Fibroblast of skin of right quadriceps (primary cell): ENCODE data around the gene GRIK4.

Source experiments
- DNase-seq: peaks from one replicate; pipeline ENCODE4 v3.0.0-alpha.2; 2013

Gene GRIK4

DNA sequence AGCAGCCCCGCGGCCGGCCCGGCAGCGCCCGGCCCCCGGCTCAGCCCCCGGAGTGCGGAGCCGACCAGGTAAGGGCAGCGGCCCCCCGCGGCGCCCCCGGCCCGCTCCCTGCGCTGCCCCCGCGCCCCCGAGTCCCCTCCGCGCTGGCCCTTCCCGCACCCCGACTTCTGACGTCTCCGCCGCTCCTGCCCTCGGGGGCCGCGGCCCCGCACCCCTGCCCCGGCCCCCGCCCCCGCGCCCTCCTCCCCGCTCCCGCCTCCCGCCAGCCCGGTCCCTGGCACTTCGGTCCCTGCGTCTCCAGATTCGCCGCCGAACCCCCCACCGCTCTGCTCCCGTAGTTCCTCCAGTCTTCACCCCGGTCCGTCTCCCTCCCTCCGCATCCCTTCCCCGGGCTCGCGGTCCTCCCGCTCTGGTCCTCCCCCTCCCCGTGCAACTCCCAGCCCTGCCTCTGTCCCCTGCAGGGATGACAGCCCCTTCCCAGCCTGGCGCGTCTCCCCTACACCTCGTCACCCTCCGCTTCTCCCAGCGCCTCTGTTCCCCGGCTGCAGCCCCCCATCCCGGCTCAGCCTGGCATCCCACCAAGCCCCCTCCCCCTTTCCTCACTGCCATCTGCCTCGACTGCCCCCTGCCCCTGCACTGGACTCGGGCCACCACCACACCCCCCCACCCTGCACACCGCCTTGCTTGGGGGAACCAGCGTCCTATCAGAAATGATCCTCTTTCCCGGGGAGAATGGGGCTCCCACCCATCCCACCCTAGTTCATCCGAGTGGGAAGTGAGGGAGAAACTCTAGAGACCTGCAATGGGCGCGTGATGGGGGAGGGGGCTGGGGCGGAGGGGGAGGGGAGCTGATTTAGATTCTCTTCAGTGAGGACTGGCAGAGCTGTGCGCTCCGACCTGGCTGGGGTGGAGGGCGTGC lies 531 bp downstream of the GRIK4 start:
- no peak for DNase-seq

DNA sequence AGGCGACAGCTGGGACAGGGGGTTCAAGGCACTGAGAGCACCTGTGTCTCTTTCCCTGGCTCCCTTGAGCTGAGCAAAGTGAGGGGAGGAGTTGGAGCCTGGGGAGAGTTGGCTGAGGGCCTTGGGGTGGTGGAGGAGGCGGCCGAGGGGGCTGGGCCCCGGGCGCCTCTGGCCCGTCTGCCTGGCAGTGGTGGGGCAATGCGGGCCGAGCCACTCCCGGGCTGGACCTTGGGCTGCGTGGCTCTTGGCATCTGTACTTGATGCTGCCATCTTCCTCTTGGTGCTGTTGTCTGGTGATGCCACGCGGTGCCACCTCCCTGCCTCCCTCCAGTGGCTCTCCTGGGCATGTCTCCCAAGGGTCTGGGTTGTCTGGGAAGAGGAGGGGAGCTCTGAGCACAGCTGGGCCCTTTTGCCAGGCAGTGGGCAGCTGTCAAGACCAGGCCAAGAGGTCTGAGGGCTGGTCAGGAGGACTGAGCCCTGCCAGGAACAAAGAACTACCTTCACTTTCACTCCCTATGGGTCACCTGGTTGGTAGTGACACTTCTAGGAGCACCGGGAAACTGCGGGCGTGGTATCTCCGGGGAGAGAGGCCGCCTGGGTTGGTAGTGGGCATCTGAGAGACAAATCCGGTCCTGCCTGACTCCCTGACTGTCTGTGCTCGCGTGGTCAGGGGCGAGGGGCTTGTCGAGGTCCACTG lies 1.3 kb downstream of the GRIK4 start:
- no peak for DNase-seq

DNA sequence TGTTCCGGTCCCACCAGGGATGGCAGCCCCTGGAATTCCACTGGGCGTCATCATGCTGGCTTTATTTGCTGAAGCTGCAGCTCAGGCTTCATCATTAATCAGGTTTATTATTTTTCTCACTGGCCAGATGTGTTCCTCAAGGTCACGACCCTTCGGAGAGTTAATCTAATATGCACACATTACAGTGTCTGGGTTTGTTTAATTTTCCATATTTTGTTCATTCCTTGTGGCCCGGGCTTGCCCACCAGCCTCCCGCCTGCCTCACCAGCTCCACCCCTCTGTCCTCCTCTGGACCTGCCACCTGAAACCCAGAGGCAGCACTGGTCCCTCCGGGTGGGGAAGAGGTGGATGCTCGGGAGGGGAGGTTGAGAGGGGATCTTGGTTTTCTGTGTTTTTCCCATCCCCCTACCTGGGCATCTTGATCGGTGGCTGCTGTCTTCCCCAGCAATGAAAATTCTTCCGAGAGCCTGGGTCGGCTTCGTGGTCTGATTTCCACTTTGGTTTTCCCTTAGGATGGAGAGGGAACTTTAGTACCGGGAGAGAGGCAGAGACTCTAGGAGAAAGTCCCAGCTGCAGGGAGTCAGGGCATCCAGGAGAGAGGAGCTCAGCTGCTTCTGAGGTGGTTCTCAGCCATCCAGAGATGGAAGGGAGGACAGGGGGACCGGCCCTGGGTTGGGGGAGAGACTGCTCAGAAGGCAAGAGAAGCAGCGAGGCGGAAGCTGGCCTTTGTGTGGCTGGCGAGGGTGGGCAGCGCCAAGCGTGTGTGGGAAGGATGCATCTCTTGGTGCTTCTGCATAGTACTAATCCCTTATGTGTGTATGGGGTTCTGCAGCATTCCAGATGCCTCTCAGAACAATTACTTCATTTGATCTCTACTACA lies 2.1 kb downstream of the GRIK4 start:
- no peak for DNase-seq

DNA sequence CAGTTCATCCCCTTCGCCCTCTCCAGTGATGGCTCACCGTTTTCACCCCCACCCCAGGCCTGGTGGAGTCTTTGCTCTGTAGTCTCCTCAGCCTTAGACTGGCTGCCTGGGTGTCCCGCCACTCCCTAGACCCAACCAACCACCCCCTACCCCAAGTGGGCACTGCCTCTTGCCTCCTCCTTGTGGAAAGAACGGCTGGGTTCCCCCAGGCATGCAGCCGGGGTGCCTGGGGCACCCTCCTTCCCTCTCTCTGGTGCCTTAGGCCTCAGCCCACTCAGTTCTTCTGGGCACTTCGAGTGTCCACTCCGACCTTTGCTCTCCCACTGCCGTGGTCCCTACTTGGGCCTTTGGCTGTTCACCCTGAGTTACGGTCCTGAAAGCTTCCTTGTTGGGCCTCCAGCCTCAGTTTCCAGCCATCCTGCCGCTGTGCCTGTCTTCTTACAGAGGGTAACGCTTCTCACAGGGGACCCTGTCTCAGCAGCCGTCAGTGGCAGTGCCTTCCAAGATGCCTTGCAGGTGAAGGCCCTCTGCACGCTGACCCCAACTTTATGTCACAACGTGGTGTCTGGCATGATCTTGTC lies 3.1 kb downstream of the GRIK4 start:
- no peak for DNase-seq

DNA sequence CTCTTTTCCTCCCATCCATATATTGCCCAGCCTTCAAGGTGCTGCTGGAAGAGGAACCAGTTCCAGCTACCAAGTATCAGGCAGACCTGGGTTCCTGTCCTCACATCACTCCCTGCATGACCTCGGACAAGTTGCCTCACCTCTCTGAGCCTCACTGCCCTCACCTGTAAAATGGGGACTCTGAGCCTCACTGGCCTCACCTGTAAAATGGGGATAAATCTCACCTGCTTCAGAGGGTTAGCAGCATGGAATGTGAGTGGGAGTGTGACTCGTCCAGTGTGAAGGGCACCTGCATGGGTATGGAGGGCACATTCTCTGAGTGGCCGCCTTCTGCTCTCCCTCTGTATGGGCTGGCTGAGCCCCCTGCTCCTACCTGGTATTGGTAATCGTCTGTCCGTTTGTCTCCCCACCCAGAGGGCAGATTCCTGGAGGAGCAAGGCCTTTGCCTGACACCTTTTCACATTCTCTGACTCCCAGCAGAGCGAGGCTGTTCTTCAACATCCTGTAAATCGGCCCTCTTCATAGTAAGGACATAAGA lies 3.7 kb downstream of the GRIK4 start:
- no peak for DNase-seq

DNA sequence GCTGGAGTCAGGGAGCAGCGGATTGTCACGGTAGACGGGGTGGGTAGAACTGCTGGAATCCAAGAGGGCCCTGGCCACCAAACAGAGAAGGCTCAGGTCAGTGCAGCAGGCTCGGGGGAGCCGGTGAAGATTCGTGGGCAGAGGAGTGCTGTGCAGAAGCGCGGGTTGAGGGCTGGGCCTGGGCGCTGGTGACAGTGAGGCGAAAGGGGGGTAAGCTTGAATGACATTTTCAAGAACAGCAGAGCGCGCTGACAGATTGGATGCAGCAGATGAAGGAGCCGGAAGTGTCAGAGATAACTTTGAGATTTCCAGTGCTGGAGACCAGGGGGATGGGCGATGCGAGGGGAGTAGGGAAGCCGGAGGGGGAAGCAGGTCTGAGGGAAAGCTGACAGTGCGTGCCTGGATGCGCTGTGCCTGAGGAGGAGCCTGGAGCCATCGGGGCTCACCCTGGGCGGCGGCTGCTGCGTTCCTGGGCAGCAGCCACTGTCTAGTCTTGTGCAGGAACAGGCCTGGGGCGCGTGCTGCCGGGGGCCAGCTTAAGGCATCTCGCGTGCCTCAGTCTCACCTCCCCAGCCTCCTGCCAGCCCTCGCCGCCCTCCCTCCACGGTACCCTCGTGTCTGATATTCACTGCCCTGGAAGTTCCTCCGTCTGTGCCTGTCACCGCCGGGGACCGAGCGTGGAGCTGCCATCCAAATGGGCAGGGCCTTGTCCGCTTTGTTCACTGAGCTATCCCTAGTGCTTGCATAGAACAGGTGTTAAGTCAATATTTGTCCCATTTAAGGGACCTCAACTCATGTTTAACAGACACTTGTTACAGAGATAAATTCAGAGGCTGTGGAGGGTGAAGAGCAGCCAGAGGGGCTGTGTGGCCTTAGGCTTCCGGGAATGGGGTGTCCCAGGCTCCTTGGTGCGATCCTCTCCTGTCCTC lies 5.2 kb downstream of the GRIK4 start:
- DNase-seq: no peak

GRCh38 chr11:120517390-120517761 lies 5.8 kb downstream of the GRIK4 start:
- DNase-seq: no peak

GRCh38 chr11:120517801-120518291 lies 6.3 kb downstream of the GRIK4 start:
- DNase-seq: no peak

DNA sequence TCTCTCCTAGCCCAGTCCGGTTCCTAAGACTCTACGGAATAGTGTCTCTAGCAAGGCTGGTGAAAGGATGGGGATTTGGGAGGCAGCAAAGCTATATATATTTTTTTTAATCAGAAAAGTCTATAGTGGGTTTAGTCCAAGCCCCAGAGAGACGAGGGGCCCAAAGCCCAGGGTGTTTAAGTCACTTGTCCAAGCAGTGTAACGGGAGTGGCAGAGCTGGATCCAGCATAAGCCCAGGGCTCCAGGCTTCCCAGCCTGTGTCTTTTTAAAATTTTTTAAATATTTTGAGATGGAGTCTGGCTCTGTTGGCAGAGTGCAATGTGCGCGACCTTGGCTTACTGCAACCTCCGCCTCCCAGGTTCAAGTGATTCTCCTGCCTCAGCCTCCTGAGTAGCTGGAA lies 6.8 kb downstream of the GRIK4 start:
- DNase-seq: no peak

GRCh38 chr11:120519474-120519873 lies 7.9 kb downstream of the GRIK4 start:
- no peak for DNase-seq

GRCh38 chr11:120520091-120520822 lies 8.7 kb downstream of the GRIK4 start:
- no peak for DNase-seq

GRCh38 chr11:120521176-120521575 lies 9.6 kb downstream of the GRIK4 start:
- no peak for DNase-seq

DNA sequence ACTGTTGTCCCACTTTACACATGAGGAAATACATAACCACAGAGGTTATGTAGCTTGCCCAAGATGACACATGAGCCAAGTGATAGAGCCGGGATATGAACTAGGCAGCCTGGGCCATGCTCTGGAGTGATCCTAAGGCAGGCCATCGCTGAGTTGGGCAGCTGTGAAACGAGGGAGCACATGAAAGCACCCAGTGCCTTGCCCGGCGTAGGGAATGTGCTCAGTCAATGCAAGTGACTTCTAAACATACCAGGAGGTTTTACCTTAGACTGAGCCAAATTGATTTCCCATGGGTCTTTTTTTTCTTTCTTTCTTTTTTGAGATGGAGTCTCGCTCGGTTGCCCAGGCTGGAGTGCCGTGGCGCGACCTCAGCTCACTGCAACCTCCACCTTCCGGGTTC lies 10.5 kb downstream of the GRIK4 start:
- no peak for DNase-seq

DNA sequence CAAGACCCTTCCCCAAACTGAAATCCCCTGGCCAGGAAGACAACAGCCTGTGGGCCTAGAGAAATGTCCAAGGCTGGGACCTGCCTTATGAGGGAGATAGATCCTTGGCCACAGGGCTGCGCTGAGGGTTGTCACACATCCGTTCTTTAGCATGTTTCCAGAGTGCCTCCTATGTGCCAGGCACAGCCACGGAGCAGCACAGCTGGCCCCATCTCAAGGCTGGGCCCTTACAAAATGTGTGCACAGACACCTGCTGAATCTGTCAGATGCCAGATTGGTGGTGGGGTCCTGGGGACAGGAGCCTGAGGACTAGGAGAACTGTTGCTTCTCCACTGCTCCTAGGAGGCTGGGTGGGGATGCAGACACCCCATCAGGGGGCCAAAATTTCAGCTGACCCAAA lies 11.2 kb downstream of the GRIK4 start:
- no peak for DNase-seq

DNA sequence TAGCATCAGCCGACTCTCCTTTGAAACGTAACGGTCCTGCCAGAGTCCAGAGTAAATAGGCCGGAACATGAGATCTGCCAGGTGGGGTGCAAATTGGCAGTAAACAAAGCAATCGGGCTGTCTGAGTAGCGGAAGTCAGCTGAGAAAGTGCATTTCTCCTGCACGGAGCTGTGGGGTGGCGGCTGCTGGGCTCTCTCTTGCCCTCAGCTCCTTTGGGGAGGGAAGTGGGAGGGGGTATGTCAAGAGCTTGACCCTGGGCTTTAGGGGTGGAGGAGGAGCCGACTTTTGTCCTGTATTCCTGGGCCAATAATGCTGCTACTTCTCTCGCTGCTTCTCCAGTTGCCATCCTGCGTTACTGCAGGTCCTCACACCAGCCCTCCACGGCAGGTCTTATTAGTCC lies 11.6 kb downstream of the GRIK4 start:
- DNase-seq: no peak

GRCh38 chr11:120524536-120525085 lies 13.1 kb downstream of the GRIK4 start:
- DNase-seq: no peak

DNA sequence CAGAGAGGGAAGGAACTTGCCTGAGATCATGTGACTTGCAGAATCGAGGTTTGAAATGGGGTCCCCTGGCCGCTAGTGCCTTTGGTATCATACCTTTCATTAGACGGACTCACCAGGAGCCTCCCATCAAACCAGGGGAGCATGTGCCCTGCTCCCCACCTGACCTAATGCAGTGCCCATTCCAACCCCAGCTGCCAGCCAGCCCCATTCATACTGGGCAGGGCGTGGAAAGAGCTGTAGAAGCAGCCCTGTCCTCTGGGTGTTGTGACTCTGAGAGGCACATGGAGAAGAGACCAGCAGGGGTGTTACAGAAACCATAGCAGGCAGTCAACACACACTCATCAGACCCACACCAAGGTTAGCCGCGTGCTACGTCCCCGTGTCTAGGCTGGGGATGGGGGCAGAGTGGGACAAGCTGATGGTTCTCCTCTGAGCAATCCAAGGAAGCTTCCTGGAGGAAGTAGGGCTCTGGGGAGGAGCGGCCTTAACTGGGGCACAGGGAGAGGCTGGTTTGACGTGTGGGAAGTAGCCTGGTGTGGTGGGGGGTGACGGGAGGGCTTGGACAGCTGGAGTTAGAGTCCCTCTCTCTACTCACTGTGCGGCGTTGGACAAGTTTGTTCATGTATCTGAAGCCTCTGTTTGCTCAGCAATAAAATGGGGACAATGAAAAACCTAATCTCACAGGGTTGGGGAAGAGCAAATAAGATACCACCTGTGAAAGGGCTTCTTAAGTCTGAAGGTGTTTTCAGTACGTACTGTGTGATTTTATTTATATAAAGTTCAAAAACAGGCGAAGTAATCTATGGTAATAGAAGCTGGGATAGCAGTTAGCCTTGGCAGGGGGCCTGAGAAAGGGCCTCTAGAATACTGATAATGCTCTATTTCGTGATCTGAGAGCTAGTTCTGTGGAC lies 14.0 kb downstream of the GRIK4 start:
- no peak for DNase-seq

- DNase-seq: no peak
Observed at GRCh38 chr11:120526241-120526640, 14.7 kb downstream of the GRIK4 start.

- peak; percentile 56 for DNase-seq
Observed at GRCh38 chr11:120527111-120527761, 15.7 kb downstream of the GRIK4 start.
